ENCODE data around the gene ADPRHL1.
"Not testable (repeated sequence)": the region's sequence is repeated elsewhere in the genome, so short reads cannot be mapped to it uniquely, and the experiment has no call there.

Gene ADPRHL1

GRCh38 chr13:113398963-113399754, 54.1 kb downstream of the ADPRHL1 start:
- peak; percentile 35 for DNase-seq (ENCODE audit: low read depth)
- no peak for TF ChIP-seq CTCF (conservative IDR thresholded peaks at IDR 0.05; ENCODE audit: low read depth, low read length)
- no peak overlapping the region for H3K4me3 ChIP-seq (ENCODE audit: low read length)

- no peak overlapping the region for H3K4me3 ChIP-seq (ENCODE audit: low read length)
- DNase-seq (ENCODE audit: low read depth): no peak
- TF ChIP-seq CTCF (conservative IDR thresholded peaks at IDR 0.05; ENCODE audit: low read depth, low read length): no peak
These were observed 55.5 kb downstream of the ADPRHL1 start for GRCh38 chr13:113397608-113398425.

- DNase-seq (ENCODE audit: low read depth): no peak
- H3K4me3 ChIP-seq (ENCODE audit: low read length): no peak overlapping the region
- no peak for TF ChIP-seq CTCF (conservative IDR thresholded peaks at IDR 0.05; ENCODE audit: low read depth, low read length)
These were observed 59.0 kb downstream of the ADPRHL1 start for GRCh38 chr13:113394339-113394640.

- no peak for DNase-seq (ENCODE audit: low read depth)
- H3K4me3 ChIP-seq (ENCODE audit: low read length): peak overlapping the region; percentile 70
- peak; percentile 49 for TF ChIP-seq CTCF (conservative IDR thresholded peaks at IDR 0.05; ENCODE audit: low read depth, low read length)
These were observed 59.5 kb downstream of the ADPRHL1 start for GRCh38 chr13:113393563-113394338.

- no peak for DNase-seq (ENCODE audit: low read depth)
- TF ChIP-seq CTCF (conservative IDR thresholded peaks at IDR 0.05; ENCODE audit: low read depth, low read length): no peak
- peak overlapping the region; percentile 70 for H3K4me3 ChIP-seq (ENCODE audit: low read length)
These were observed 60.1 kb downstream of the ADPRHL1 start for GRCh38 chr13:113393226-113393562.

GRCh38 chr13:113390874-113391497, 62.3 kb downstream of the ADPRHL1 start:
- H3K4me3 ChIP-seq (ENCODE audit: low read length): no peak overlapping the region
- no peak for DNase-seq (ENCODE audit: low read depth)

GRCh38 chr13:113389586-113389985, 63.7 kb downstream of the ADPRHL1 start:
- not testable (repeated sequence) for DNase-seq (ENCODE audit: low read depth); H3K4me3 ChIP-seq (ENCODE audit: low read length)

More at GRCh38 chr13:113390874-113391497, 62.3 kb downstream of the ADPRHL1 start:
- TF ChIP-seq CTCF (conservative IDR thresholded peaks at IDR 0.05; ENCODE audit: low read depth, low read length): no peak
